ENCODE measurements around the gene EXOC4. TPM values are rescaled to one million over a fixed set of nuclear protein-coding genes. Genes with fewer than 3 reads are reported as not detected.

Gene EXOC4
- total RNA-seq, 1 experiment from 2014 or later = 75.8 TPM

DNA sequence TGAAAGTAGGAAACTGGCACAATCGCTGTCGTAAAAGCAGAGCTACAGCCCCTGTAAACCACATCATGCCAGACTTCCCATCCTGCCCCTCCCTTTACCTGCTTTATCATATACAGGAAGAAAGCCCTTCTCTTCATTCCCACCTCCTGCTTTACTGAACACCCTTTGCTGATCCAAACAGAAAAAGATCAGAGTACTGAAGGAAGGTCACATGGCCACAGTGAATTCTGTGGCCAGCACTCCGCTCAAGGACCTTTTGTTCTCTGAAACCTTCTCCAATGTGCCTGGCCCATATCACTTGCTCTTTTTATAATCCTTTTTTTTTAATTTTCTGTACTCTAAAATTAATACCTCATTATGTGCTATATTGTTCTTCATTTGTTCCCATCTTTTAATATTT lies 765.4 kb downstream of the EXOC4 start:
- no peaks in the 10 kb centered on the region for H4K20me1 ChIP-seq (ENCODE audit: control insufficient read depth, insufficient read depth, insufficient read length)
- no CpG with 5 or more reads among the region's 3 CpGs for WGBS (ENCODE audit: extremely low coverage, insufficient read length, low lambda C conversion rate)
- H3K4me1 ChIP-seq (ENCODE audit: insufficient read depth, low read length) = no peaks in the 10 kb centered on the region
- H3K56ac ChIP-seq (ENCODE audit: insufficient read length, low read depth, low read length) = no peak overlapping the region
- H2BK120ac ChIP-seq (ENCODE audit: low read depth, low read length, poor library complexity, severe bottlenecking) = no peak overlapping the region
- no peak overlapping the region for H2AFZ ChIP-seq (ENCODE audit: low read length)
- no peak for DNase-seq
- H3K18ac ChIP-seq (ENCODE audit: insufficient read length, low read depth, low read length) = no peak overlapping the region
- no peak overlapping the region for H2BK5ac ChIP-seq (ENCODE audit: insufficient read length, low read length)
- H4K8ac ChIP-seq (replicated peaks; ENCODE audit: insufficient read length, low read depth, low read length) = no peak overlapping the region
- H3K27me3 ChIP-seq (ENCODE audit: insufficient read depth, low read length) = no peaks in the 10 kb centered on the region
- H3K14ac ChIP-seq (ENCODE audit: insufficient read depth, low read length) = no peak overlapping the region
- no peak overlapping the region for H2AK5ac ChIP-seq (ENCODE audit: insufficient read length, low read length)
- no peak overlapping the region for H3K23ac ChIP-seq (ENCODE audit: insufficient read length, low read depth, low read length)
- no peak overlapping the region for H3K4ac ChIP-seq (ENCODE audit: low read depth, low read length)
- H3K9me3 ChIP-seq (ENCODE audit: control insufficient read depth, low read depth, low read length) = no peaks in the 10 kb centered on the region
- H3K4me2 ChIP-seq (ENCODE audit: insufficient read depth, insufficient read length, low read length) = no peak overlapping the region
- H2BK12ac ChIP-seq (ENCODE audit: insufficient read length, low read depth, low read length) = no peak overlapping the region
- no peaks in the 10 kb centered on the region for H3K23me2 ChIP-seq (ENCODE audit: insufficient read length, low read depth, low read length, poor library complexity, severe bottlenecking)
- H3K79me2 ChIP-seq (ENCODE audit: insufficient read depth, low read length) = no peaks in the 10 kb centered on the region
- no peak overlapping the region for H4K91ac ChIP-seq (ENCODE audit: insufficient read length, low read depth, low read length)
- TF ChIP-seq, protein P1, sequence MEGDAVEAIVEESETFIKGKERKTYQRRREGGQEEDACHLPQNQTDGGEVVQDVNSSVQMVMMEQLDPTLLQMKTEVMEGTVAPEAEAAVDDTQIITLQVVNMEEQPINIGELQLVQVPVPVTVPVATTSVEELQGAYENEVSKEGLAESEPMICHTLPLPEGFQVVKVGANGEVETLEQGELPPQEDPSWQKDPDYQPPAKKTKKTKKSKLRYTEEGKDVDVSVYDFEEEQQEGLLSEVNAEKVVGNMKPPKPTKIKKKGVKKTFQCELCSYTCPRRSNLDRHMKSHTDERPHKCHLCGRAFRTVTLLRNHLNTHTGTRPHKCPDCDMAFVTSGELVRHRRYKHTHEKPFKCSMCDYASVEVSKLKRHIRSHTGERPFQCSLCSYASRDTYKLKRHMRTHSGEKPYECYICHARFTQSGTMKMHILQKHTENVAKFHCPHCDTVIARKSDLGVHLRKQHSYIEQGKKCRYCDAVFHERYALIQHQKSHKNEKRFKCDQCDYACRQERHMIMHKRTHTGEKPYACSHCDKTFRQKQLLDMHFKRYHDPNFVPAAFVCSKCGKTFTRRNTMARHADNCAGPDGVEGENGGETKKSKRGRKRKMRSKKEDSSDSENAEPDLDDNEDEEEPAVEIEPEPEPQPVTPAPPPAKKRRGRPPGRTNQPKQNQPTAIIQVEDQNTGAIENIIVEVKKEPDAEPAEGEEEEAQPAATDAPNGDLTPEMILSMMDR (conservative IDR thresholded peaks at IDR 0.05) = no peak
- H3K4me3 Mint-ChIP-seq = no peak overlapping the region
- no peak overlapping the region for H3K9ac ChIP-seq (ENCODE audit: extremely low read depth, insufficient read length, low read length)
- H4K5ac ChIP-seq (ENCODE audit: insufficient read length, low read depth, low read length) = no peak overlapping the region
- no peaks in the 10 kb centered on the region for H3K9me3 Mint-ChIP-seq
- H3K4me1 Mint-ChIP-seq = peaks cover 33% of the 10 kb centered on the region in 2 experiments
- no peaks in the 10 kb centered on the region for H3K79me1 ChIP-seq (ENCODE audit: insufficient read depth, low read depth, low read length, poor library complexity, severe bottlenecking)
- no peak overlapping the region for H2BK20ac ChIP-seq (ENCODE audit: low read depth, low read length, poor library complexity, severe bottlenecking)
- H3T11ph ChIP-seq (ENCODE audit: low read length) = no peak overlapping the region
- H2BK15ac ChIP-seq (ENCODE audit: low read depth, low read length) = no peak overlapping the region
- H3K27me3 Mint-ChIP-seq (ENCODE audit: low read depth) = no peaks in the 10 kb centered on the region
- H3K36me3 Mint-ChIP-seq (ENCODE audit: insufficient read depth in 1 of 3, low read depth in 3 of 3) = no peaks in the 10 kb centered on the region; a peak in 1 of 7 replicates
- no peak overlapping the region for H3K27ac ChIP-seq (ENCODE audit: insufficient read length, low read depth, low read length)
- peak overlapping the region in 1 of 3 experiments; percentile 58; a peak in 2 of 7 replicates for H3K27ac Mint-ChIP-seq
